ENCODE measurements around the gene FOXD3. TPM values are rescaled to one million over a fixed set of nuclear protein-coding genes. Genes with fewer than 3 reads are reported as not detected.
A peak's percentile ranks its signal among the peaks of the same experiment; 100 is the strongest.

Gene FOXD3
- polyA plus RNA-seq, 1 experiment: not detected

DNA sequence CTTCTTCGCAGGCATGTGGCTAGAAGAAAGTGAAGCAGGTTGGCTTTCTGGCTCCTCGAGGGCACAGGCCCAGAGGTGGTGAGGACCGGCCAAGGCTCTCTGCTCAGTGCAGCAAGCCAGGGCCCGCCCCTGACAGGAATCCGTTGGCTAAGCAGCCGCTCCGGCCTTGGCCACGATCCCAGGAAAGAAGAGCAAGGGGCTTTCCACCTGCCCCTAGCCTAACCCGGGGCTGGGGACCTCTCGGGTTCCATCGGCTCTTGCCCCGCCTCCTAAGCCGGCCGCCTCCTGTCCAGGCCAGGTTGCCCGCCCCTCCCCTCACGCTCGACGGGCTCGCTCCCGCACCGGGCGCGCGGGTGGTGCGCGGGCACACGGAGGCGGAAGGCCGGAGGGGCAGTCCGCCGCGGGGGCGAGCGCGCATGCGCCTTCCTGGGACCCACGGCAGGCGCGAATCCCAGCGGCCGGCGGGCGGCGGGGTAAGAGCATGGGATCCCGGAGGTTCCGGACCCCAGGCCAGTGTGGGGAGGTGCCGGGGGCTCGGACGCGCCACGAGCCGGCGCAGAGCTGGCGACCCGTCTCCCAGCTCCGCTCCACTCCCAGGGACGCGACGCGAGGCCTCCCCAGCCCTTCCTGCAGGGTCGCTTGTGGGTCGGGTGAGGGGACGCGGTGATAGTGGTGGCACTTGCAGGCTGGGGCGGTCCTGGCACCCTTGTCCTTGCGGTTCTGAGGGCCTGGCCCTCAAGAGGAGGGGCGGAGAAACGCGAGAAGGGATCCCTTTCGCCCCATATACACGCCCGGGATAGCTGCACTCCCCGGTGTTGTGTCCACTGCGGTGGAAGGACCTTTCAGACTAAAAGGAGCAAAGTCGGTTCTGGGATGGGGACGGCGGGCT, 45.1 kb downstream of the FOXD3 start, which contains the start of gene ALG6:
TSS of gene ALG6 (plus strand) at position 413 of the 889 bp plus-strand sequence. CDS start 3,351 bp downstream, outside the sequence.
- Histone ChIP-seq H3K4me3 (ENCODE audit: low read depth, low read length) (peak within 1 kb of the TSS; percentile 95), H3K27ac (ENCODE audit: low read depth, low read length) (peak within 1 kb of the TSS; percentile 59), H3K27me3 (ENCODE audit: control insufficient read depth, insufficient read depth, low read length) (no peaks in the 10 kb centered on the region), H3K9me3 (ENCODE audit: control insufficient read depth, insufficient read depth, low read length) (no peaks in the 10 kb centered on the region; the same call in 1 of the 2 replicates)
- peak; percentile 72 for DNase-seq (ENCODE audit: low read depth, low spot score)
- TF ChIP-seq, protein P1, sequence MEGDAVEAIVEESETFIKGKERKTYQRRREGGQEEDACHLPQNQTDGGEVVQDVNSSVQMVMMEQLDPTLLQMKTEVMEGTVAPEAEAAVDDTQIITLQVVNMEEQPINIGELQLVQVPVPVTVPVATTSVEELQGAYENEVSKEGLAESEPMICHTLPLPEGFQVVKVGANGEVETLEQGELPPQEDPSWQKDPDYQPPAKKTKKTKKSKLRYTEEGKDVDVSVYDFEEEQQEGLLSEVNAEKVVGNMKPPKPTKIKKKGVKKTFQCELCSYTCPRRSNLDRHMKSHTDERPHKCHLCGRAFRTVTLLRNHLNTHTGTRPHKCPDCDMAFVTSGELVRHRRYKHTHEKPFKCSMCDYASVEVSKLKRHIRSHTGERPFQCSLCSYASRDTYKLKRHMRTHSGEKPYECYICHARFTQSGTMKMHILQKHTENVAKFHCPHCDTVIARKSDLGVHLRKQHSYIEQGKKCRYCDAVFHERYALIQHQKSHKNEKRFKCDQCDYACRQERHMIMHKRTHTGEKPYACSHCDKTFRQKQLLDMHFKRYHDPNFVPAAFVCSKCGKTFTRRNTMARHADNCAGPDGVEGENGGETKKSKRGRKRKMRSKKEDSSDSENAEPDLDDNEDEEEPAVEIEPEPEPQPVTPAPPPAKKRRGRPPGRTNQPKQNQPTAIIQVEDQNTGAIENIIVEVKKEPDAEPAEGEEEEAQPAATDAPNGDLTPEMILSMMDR (IDR thresholded peaks at IDR 0.05; ENCODE audit: low read depth, low read length): peak; percentile 38
- ChIA-PET POLR2A (interaction anchor here (0.7 kb wide), 1 partner anchor 48 kb away, joined by 3 read pairs; no protein-coding TSS in a partner anchor), CTCF (interaction anchor here (1.0 to 1.2 kb wide), 2 partner anchors 43 to 75 kb away, joined by 3 read pairs; no protein-coding TSS in a partner anchor)

DNA sequence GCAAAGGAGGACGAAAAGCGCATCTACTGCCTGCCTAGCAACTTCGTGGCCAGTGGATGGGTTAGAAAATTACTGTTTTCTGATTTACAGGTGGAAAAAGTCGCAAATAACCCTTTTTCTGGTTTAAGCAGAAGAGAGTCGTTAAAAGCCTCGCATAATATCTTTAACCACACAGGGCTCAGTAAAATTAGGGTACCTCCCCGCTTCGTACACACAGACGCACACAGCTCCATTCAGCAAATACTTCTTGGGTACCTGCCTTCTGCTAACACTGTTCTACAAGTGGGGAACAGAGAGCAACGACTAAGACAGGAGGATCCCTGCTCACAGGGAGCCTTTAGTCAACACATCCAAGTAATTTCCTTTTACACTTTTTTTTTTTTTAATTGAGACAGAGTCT, 45.8 kb downstream of the FOXD3 start:
- POLR2A ChIA-PET: interaction anchor here (0.7 kb wide), 1 partner anchor 48 kb away, joined by 3 read pairs; no protein-coding TSS in a partner anchor
- no peak for DNase-seq (ENCODE audit: low read depth, low spot score)
- CTCF ChIA-PET: interaction anchor here (0.9 to 1.2 kb wide), 3 partner anchors 42 to 77 kb away, joined by 3 to 5 read pairs (median 3); no protein-coding TSS in a partner anchor

More for the DNA sequence above, 45.8 kb downstream of the FOXD3 start:
- TF ChIP-seq, protein P1 (IDR thresholded peaks at IDR 0.05; ENCODE audit: low read depth, low read length): no peak
- Histone ChIP-seq H3K27ac (ENCODE audit: low read depth, low read length) (peak overlapping the region; percentile 59), H3K27me3 (ENCODE audit: control insufficient read depth, insufficient read depth, low read length) (no peaks in the 10 kb centered on the region), H3K9me3 (ENCODE audit: control insufficient read depth, insufficient read depth, low read length) (no peaks in the 10 kb centered on the region; the same call in 1 of the 2 replicates), H3K4me3 (ENCODE audit: low read depth, low read length) (peak overlapping the region; percentile 95)

Small RNA genes within 50 kb of the gene (small RNA-seq; reads per million reads assigned to genes)
- gene MIR6068 (ENCODE audit: insufficient read length, low read depth) (not detected), gene RF00019 (ENCODE audit: insufficient read length, low read depth) (not detected)

Other genes starting within 250 kb of the FOXD3 start
- gene ALG6, start 45.1 kb downstream of the FOXD3 start, polyA plus RNA-seq (2011; rRNA removed): 13.2 and 21.6 TPM in 2 replicates
- gene ITGB3BP, start 200.7 kb downstream of the FOXD3 start, polyA plus RNA-seq (2011; rRNA removed): 12.3 and 18.0 TPM in 2 replicates
- gene EFCAB7, start 201.0 kb downstream of the FOXD3 start, polyA plus RNA-seq (2011; rRNA removed): 3.9 and 6.0 TPM in 2 replicates

Data from AG04450 (cell line).